HL-60 (cell line): ENCODE data around the gene MAP4K5.

Experiments used
- GABPA ChIP-seq: IDR thresholded peaks from 2 replicates; pipeline ENCODE4 v1.6.1; 2012; ENCODE audit warnings: low read depth
- TF ChIP-seq, protein P1 (sequence below): IDR thresholded peaks from one replicate; pipeline ENCODE4 v1.5.1; 2011; ENCODE audit warnings: low read length, control low read depth, inconsistent platforms; ENCODE audit not compliant: insufficient read depth

DNA sequence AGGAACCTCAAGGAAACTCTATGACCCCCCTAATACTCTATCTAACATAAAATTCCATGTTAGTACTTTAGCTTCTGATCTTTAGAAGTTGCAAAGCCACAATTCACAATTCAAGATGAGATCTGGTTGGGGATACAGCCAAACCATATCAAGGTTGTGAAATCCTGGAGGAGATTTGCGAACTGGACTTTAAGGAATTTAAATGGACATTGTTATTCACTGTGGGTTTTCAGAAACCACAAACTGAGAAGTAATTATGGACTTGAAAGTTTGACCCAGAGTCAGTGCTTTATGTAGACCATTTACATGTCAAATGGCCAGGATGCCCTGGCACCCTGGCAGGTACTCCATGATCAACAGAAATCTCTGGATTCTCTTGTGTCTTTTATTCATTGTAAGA lies 121.4 kb downstream of the MAP4K5 start:
- TF ChIP-seq, protein P1, sequence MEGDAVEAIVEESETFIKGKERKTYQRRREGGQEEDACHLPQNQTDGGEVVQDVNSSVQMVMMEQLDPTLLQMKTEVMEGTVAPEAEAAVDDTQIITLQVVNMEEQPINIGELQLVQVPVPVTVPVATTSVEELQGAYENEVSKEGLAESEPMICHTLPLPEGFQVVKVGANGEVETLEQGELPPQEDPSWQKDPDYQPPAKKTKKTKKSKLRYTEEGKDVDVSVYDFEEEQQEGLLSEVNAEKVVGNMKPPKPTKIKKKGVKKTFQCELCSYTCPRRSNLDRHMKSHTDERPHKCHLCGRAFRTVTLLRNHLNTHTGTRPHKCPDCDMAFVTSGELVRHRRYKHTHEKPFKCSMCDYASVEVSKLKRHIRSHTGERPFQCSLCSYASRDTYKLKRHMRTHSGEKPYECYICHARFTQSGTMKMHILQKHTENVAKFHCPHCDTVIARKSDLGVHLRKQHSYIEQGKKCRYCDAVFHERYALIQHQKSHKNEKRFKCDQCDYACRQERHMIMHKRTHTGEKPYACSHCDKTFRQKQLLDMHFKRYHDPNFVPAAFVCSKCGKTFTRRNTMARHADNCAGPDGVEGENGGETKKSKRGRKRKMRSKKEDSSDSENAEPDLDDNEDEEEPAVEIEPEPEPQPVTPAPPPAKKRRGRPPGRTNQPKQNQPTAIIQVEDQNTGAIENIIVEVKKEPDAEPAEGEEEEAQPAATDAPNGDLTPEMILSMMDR = no peak
- no peak for TF ChIP-seq GABPA
